ENCODE data around the gene CPPED1. TPM values are rescaled to one million over a fixed set of nuclear protein-coding genes. Genes with fewer than 3 reads are reported as not detected.

The CPPED1 gene
- total and polyA plus RNA-seq, 2 donors from 2014 or later, result 29.7 to 41.1 TPM

- no peak for FAIRE-seq
- TF ChIP-seq CTCF (IDR thresholded peaks at IDR 0.05; ENCODE audit: borderline replicate concordance, extremely low read depth, insufficient read depth), result no peak
- no peak overlapping the region for H3K27ac ChIP-seq (ENCODE audit: low read depth in 2 of 2, low read length in 2 of 2)
- no peaks in the 10 kb centered on the region for H3K36me3 ChIP-seq (ENCODE audit: control insufficient read depth in 2 of 3, insufficient read depth in 3 of 3, low read length in 3 of 3)
- intact Hi-C loops (cut with DNase I), result no loop called here
- H3K27me3 ChIP-seq (ENCODE audit: control insufficient read depth, insufficient read depth, low read length), result no peaks in the 10 kb centered on the region
- H3K9me3 ChIP-seq (ENCODE audit: control insufficient read depth in 2 of 3, insufficient read depth in 1 of 3, low read length in 3 of 3), result no peaks in the 10 kb centered on the region
- no peak overlapping the region for H3K4me3 ChIP-seq (ENCODE audit: low read length in 3 of 3)
- H3K4me1 ChIP-seq (ENCODE audit: control insufficient read depth in 2 of 3, insufficient read depth in 2 of 3, low read depth in 1 of 3, low read length in 3 of 3), result no peaks in the 10 kb centered on the region
- no peak for DNase-seq
- no peak overlapping the region for H3K9ac ChIP-seq (ENCODE audit: low read length in 3 of 3)
Measured at GRCh38 chr16:12829096-12829888, 25.6 kb upstream of the CPPED1 start.

- intact Hi-C loops (cut with DNase I), result no loop called here
- TF ChIP-seq CTCF (IDR thresholded peaks at IDR 0.05; ENCODE audit: borderline replicate concordance, extremely low read depth, insufficient read depth), result no peak
- no peaks in the 10 kb centered on the region for H3K4me1 ChIP-seq (ENCODE audit: control insufficient read depth in 2 of 3, insufficient read depth in 2 of 3, low read depth in 1 of 3, low read length in 3 of 3)
- no peak overlapping the region for H3K9ac ChIP-seq (ENCODE audit: low read length in 3 of 3)
- no peak overlapping the region for H3K27ac ChIP-seq (ENCODE audit: low read depth in 2 of 2, low read length in 2 of 2)
- DNase-seq (no peak), FAIRE-seq (no peak)
- H3K36me3 ChIP-seq (ENCODE audit: control insufficient read depth in 2 of 3, insufficient read depth in 3 of 3, low read length in 3 of 3), result no peaks in the 10 kb centered on the region
- no peaks in the 10 kb centered on the region for H3K27me3 ChIP-seq (ENCODE audit: control insufficient read depth, insufficient read depth, low read length)
- no peaks in the 10 kb centered on the region for H3K9me3 ChIP-seq (ENCODE audit: control insufficient read depth in 2 of 3, insufficient read depth in 1 of 3, low read length in 3 of 3)
- no peak overlapping the region for H3K4me3 ChIP-seq (ENCODE audit: low read length in 3 of 3)
Measured at GRCh38 chr16:12828206-12828605, 24.5 kb upstream of the CPPED1 start.

- no peak for DNase-seq
- H3K9me3 ChIP-seq (ENCODE audit: control insufficient read depth in 2 of 3, insufficient read depth in 1 of 3, low read length in 3 of 3), result no peaks in the 10 kb centered on the region
- no peaks in the 10 kb centered on the region for H3K36me3 ChIP-seq (ENCODE audit: control insufficient read depth in 2 of 3, insufficient read depth in 3 of 3, low read length in 3 of 3)
- no peaks in the 10 kb centered on the region for H3K27me3 ChIP-seq (ENCODE audit: control insufficient read depth, insufficient read depth, low read length)
- no peak for TF ChIP-seq CTCF (IDR thresholded peaks at IDR 0.05; ENCODE audit: borderline replicate concordance, extremely low read depth, insufficient read depth)
- no peak for FAIRE-seq
- H3K4me3 ChIP-seq (ENCODE audit: low read length in 3 of 3), result no peak overlapping the region
- intact Hi-C loops (cut with DNase I), result no loop called here
- H3K4me1 ChIP-seq (ENCODE audit: control insufficient read depth in 2 of 3, insufficient read depth in 2 of 3, low read depth in 1 of 3, low read length in 3 of 3), result no peaks in the 10 kb centered on the region
- no peak overlapping the region for H3K9ac ChIP-seq (ENCODE audit: low read length in 3 of 3)
- H3K27ac ChIP-seq (ENCODE audit: low read depth in 2 of 2, low read length in 2 of 2), result no peak overlapping the region
Measured at GRCh38 chr16:12826559-12826958, 22.9 kb upstream of the CPPED1 start.

All from kidney (tissue), 14 donors.